H9 (cell line): ENCODE measurements around the gene NAA15. TPM values are rescaled to one million over a fixed set of nuclear protein-coding genes. Genes with fewer than 3 reads are reported as not detected.

Source experiments
- DNase-seq: peaks from one replicate; pipeline ENCODE4 v3.0.0-alpha.2; 2017
- H2AFZ ChIP-seq: one replicate; pipeline ENCODE4 v1.6.1; 2013; ENCODE audit warnings: mild to moderate bottlenecking, low read length, control low read depth, moderate library complexity
- H2AK5ac ChIP-seq: 2 replicates; pipeline ENCODE4 v1.6.1; 2013; ENCODE audit warnings: low read length, control low read depth, mixed read lengths; ENCODE audit not compliant: insufficient read length
- H2BK120ac ChIP-seq: one replicate; pipeline ENCODE4 v1.6.1; 2013; ENCODE audit warnings: low read depth, mild to moderate bottlenecking, low read length, control low read depth, inconsistent platforms; ENCODE audit not compliant: poor library complexity, severe bottlenecking
- H2BK12ac ChIP-seq: 2 replicates; pipeline ENCODE4 v1.6.1; 2013; ENCODE audit warnings: low read length, control low read depth, mixed read lengths, low read depth; ENCODE audit not compliant: insufficient read length
- H2BK15ac ChIP-seq: 2 replicates; pipeline ENCODE4 v1.6.1; 2013; ENCODE audit warnings: low read depth, low read length, control low read depth
- H2BK20ac ChIP-seq: one replicate; pipeline ENCODE4 v1.6.1; 2013; ENCODE audit warnings: low read depth, mild to moderate bottlenecking, low read length, control low read depth, inconsistent platforms; ENCODE audit not compliant: poor library complexity, severe bottlenecking
- H2BK5ac ChIP-seq: 2 replicates; pipeline ENCODE4 v1.6.1; 2013; ENCODE audit warnings: low read length, control low read depth, mixed read lengths; ENCODE audit not compliant: insufficient read length
- H3K14ac ChIP-seq: 2 replicates; pipeline ENCODE4 v1.6.1; 2013; ENCODE audit warnings: low read length, control low read depth; ENCODE audit not compliant: insufficient read depth
- H3K18ac ChIP-seq: 2 replicates; pipeline ENCODE4 v1.6.1; 2013; ENCODE audit warnings: low read depth, mild to moderate bottlenecking, mixed read lengths, low read length, control low read depth; ENCODE audit not compliant: insufficient read length
- H3K23ac ChIP-seq: 2 replicates; pipeline ENCODE4 v1.6.1; 2013; ENCODE audit warnings: low read length, control low read depth, mixed read lengths, low read depth; ENCODE audit not compliant: insufficient read length
- H3K23me2 ChIP-seq: 2 replicates; pipeline ENCODE4 v1.6.1; 2013; ENCODE audit warnings: low read depth, mild to moderate bottlenecking, mixed read lengths, low read length, control low read depth; ENCODE audit not compliant: insufficient read length, poor library complexity, severe bottlenecking
- H3K27ac ChIP-seq: 2 replicates; pipeline ENCODE4 v1.5.1; 2013; ENCODE audit warnings: low read length, control low read depth, mixed read lengths, low read depth; ENCODE audit not compliant: insufficient read length
- H3K27me3 ChIP-seq: 2 replicates; pipeline ENCODE4 v1.6.1; 2013; ENCODE audit warnings: low read length, control low read depth, inconsistent platforms; ENCODE audit not compliant: insufficient read depth
- H3K4ac ChIP-seq: 2 replicates; pipeline ENCODE4 v1.6.1; 2013; ENCODE audit warnings: low read depth, mild to moderate bottlenecking, control low read depth, inconsistent platforms, low read length, moderate library complexity
- H3K4me1 ChIP-seq: 2 replicates; pipeline ENCODE4 v1.6.1; 2013; ENCODE audit warnings: low read length, control low read depth, inconsistent platforms; ENCODE audit not compliant: insufficient read depth
- H3K4me2 ChIP-seq: 2 replicates; pipeline ENCODE4 v1.6.1; 2013; ENCODE audit warnings: low read length, control low read depth, mixed read lengths; ENCODE audit not compliant: insufficient read length, insufficient read depth
- H3K56ac ChIP-seq: 2 replicates; pipeline ENCODE4 v1.6.1; 2013; ENCODE audit warnings: low read depth, mild to moderate bottlenecking, mixed read lengths, low read length, control low read depth; ENCODE audit not compliant: insufficient read length
- H3K79me1 ChIP-seq: 2 replicates; pipeline ENCODE4 v1.6.1; 2013; ENCODE audit warnings: low read depth, mild to moderate bottlenecking, moderate library complexity, low read length, control low read depth, inconsistent platforms; ENCODE audit not compliant: insufficient read depth, poor library complexity, severe bottlenecking
- H3K79me2 ChIP-seq: 2 replicates; pipeline ENCODE4 v1.6.1; 2013; ENCODE audit warnings: low read length, control low read depth, inconsistent platforms; ENCODE audit not compliant: insufficient read depth
- H3K9ac ChIP-seq: 2 replicates; pipeline ENCODE4 v1.6.1; 2013; ENCODE audit warnings: low read length, control low read depth, mixed read lengths; ENCODE audit not compliant: insufficient read length; ENCODE audit errors: extremely low read depth
- H3K9me3 ChIP-seq: one replicate; pipeline ENCODE4 v1.6.1; 2013; ENCODE audit warnings: low read depth, low read length, inconsistent platforms; ENCODE audit not compliant: control insufficient read depth
- H3T11ph ChIP-seq: one replicate; pipeline ENCODE4 v1.6.1; 2013; ENCODE audit warnings: mild to moderate bottlenecking, low read length, control low read depth, inconsistent platforms
- H4K20me1 ChIP-seq: one replicate; pipeline ENCODE4 v1.6.1; 2013; ENCODE audit not compliant: control insufficient read depth, insufficient read length, insufficient read depth
- H4K5ac ChIP-seq: 2 replicates; pipeline ENCODE4 v1.6.1; 2013; ENCODE audit warnings: low read depth, mild to moderate bottlenecking, mixed read lengths, low read length, control low read depth; ENCODE audit not compliant: insufficient read length
- H4K8ac ChIP-seq: replicated peaks from 2 replicates; pipeline ENCODE4 v1.6.1; 2013; ENCODE audit warnings: low read length, control low read depth, mixed read lengths, low read depth; ENCODE audit not compliant: insufficient read length
- H4K91ac ChIP-seq: 2 replicates; pipeline ENCODE4 v1.6.1; 2013; ENCODE audit warnings: low read depth, mild to moderate bottlenecking, moderate library complexity, mixed read lengths, low read length, control low read depth; ENCODE audit not compliant: insufficient read length
- H3K27ac Mint-ChIP-seq, 3 experiments: 2 replicates in 2 of 3; 3 replicates in 1 of 3; pipeline ENCODE4 v1.8.0; 2020 to 2021; ENCODE audit warnings: mixed read lengths in 3 of 3, mild to moderate bottlenecking in 1 of 3, moderate library complexity in 1 of 3
- H3K27me3 Mint-ChIP-seq: 2 replicates; pipeline ENCODE4 v1.8.0; 2021; ENCODE audit warnings: low read depth, mild to moderate bottlenecking, moderate library complexity, mixed read lengths
- H3K36me3 Mint-ChIP-seq, 3 experiments: 2 replicates in 2 of 3; 3 replicates in 1 of 3; pipeline ENCODE4 v1.8.0; 2020 to 2021; ENCODE audit warnings: low read depth in 3 of 3, mixed read lengths in 3 of 3; ENCODE audit not compliant: insufficient read depth in 1 of 3
- H3K4me1 Mint-ChIP-seq, 2 experiments: 2 replicates each; pipeline ENCODE4 v1.8.0; 2020; ENCODE audit warnings: mixed read lengths in 2 of 2
- H3K4me3 Mint-ChIP-seq, 2 experiments: 2 replicates in 1 of 2; 3 replicates in 1 of 2; pipeline ENCODE4 v1.8.0; 2020 to 2021; ENCODE audit warnings: mild to moderate bottlenecking in 2 of 2, mixed read lengths in 2 of 2, moderate library complexity in 1 of 2
- H3K9me3 Mint-ChIP-seq, 2 experiments: 2 replicates in 1 of 2; 3 replicates in 1 of 2; pipeline ENCODE4 v1.8.0; 2020; ENCODE audit warnings: mild to moderate bottlenecking in 2 of 2, mixed read lengths in 2 of 2, moderate library complexity in 1 of 2
- CTCF ChIP-seq: fragments of 200-600 bp; sonication (generic); conservative IDR thresholded peaks from 3 replicates; pipeline ENCODE4 v1.8.0; 2021; ENCODE audit warnings: antibody characterized with exemption, mild to moderate bottlenecking
- WGBS: extraction: QIAGEN DNeasy Blood & Tissue Kit; methylation state at CpG from one replicate; pipeline ENCODE4 v1.1.7; 2013; ENCODE audit warnings: missing lambda C conversion rate, low lambda C conversion rate, mixed read lengths; ENCODE audit not compliant: insufficient read length; ENCODE audit errors: extremely low coverage; 5-methylcytosine and 5-hydroxymethylcytosine counted together
- total RNA-seq: library from RNA; stranded (reverse); gene quantifications from 2 replicates; pipeline ENCODE4 v1.2.1, GENCODE V29; 2021

The NAA15 gene
- total RNA-seq, 1 experiment from 2014 or later: 115 TPM

- Histone ChIP-seq H3K79me2 (no peaks in the 10 kb centered on the region), H3K18ac (no peak overlapping the region), H2AFZ (no peak overlapping the region), H3T11ph (no peak overlapping the region), H3K27me3 (no peaks in the 10 kb centered on the region), H3K56ac (no peak overlapping the region), H3K9me3 (no peaks in the 10 kb centered on the region), H2AK5ac (no peak overlapping the region), H2BK120ac (no peak overlapping the region), H2BK5ac (no peak overlapping the region), H3K79me1 (no peaks in the 10 kb centered on the region), H3K4ac (no peak overlapping the region), H4K5ac (no peak overlapping the region), H3K4me2 (no peak overlapping the region), H2BK20ac (no peak overlapping the region), H3K14ac (no peak overlapping the region), H3K23me2 (no peaks in the 10 kb centered on the region), H3K9ac (no peak overlapping the region), H3K23ac (no peak overlapping the region), H4K91ac (no peak overlapping the region), H2BK15ac (no peak overlapping the region), H3K4me1 (no peaks in the 10 kb centered on the region), H3K27ac (no peak overlapping the region), H4K8ac (no peak overlapping the region), H2BK12ac (no peak overlapping the region), H4K20me1 (no peaks in the 10 kb centered on the region)
- Mint-ChIP-seq H3K36me3 (peaks cover 13 to 28% (median 15%) of the 10 kb centered on the region in 3 experiments), H3K27me3 (no peaks in the 10 kb centered on the region; the same call in 1 of the 2 replicates), H3K9me3 (peaks cover 16 to 20% of the 10 kb centered on the region in 2 experiments), H3K4me1 (no peaks in the 10 kb centered on the region), H3K4me3 (no peak overlapping the region), H3K27ac (no peak overlapping the region; a peak in 1 of 7 replicates)
- TF ChIP-seq CTCF: no peak
- no peak for DNase-seq
- WGBS: no CpG with 5 or more reads among the region's 2 CpGs
These were observed 118.1 kb downstream of the NAA15 start for GRCh38 chr4:139419388-139419914.
